ENCODE measurements around the gene ANAPC13. TPM values are rescaled to one million over a fixed set of nuclear protein-coding genes. Genes with fewer than 3 reads are reported as not detected.

The ANAPC13 gene
- polyA plus RNA-seq, 1 donor from 2014 or later: 178 TPM

- Histone ChIP-seq H3K27ac (ENCODE audit: low read length) (no peak overlapping the region), H3F3A (ENCODE audit: insufficient read depth, low read length, poor library complexity, severe bottlenecking) (no peaks in the 10 kb centered on the region), H3K9ac (ENCODE audit: low read length) (no peak overlapping the region), H3K79me2 (replicated peaks; ENCODE audit: insufficient read depth, low read length) (no peaks in the 10 kb centered on the region), H3K9me3 (ENCODE audit: low read length) (no peaks in the 10 kb centered on the region), H3K27me3 (ENCODE audit: insufficient read depth, low read depth, low read length) (no peaks in the 10 kb centered on the region), H2AFZ (ENCODE audit: low read depth, low read length) (no peak overlapping the region), H3K4me2 (ENCODE audit: low read length) (no peak overlapping the region), H3K36me3 (ENCODE audit: insufficient read depth, low read length) (no peaks in the 10 kb centered on the region), H4K20me1 (ENCODE audit: insufficient read depth) (no peaks in the 10 kb centered on the region), H3K4me3 (ENCODE audit: low read length) (no peak overlapping the region), H3K9me2 (ENCODE audit: insufficient read depth, low read length) (no peaks in the 10 kb centered on the region)
- TF ChIP-seq EP300 (conservative IDR thresholded peaks at IDR 0.05; ENCODE audit: poor library complexity, severe bottlenecking) (no peak), POLR2AphosphoS5 (IDR thresholded peaks at IDR 0.05) (no peak), CTCF (IDR thresholded peaks at IDR 0.05; ENCODE audit: poor library complexity, severe bottlenecking) (no peak), TAF1 (IDR thresholded peaks at IDR 0.05; ENCODE audit: low read depth) (no peak), EZH2 (IDR thresholded peaks at IDR 0.05; ENCODE audit: borderline replicate concordance, insufficient read depth, low read length, poor library complexity, severe bottlenecking) (no peak), RAD21 (conservative IDR thresholded peaks at IDR 0.05) (no peak), SMC3 (conservative IDR thresholded peaks at IDR 0.05; ENCODE audit: poor library complexity) (no peak), REST (IDR thresholded peaks at IDR 0.05; ENCODE audit: borderline replicate concordance) (no peak), MXI1 (conservative IDR thresholded peaks at IDR 0.05; ENCODE audit: poor library complexity, severe bottlenecking) (no peak)
These were observed 54.8 kb downstream of the ANAPC13 start for GRCh38 chr3:134430950-134431445.

GRCh38 chr3:134430174-134430573, 55.6 kb downstream of the ANAPC13 start:
- Histone ChIP-seq H3K9me3 (ENCODE audit: low read length) (no peaks in the 10 kb centered on the region), H4K20me1 (ENCODE audit: insufficient read depth) (no peaks in the 10 kb centered on the region), H3K36me3 (ENCODE audit: insufficient read depth, low read length) (no peaks in the 10 kb centered on the region), H3K27ac (ENCODE audit: low read length) (no peak overlapping the region), H3F3A (ENCODE audit: insufficient read depth, low read length, poor library complexity, severe bottlenecking) (no peaks in the 10 kb centered on the region), H2AFZ (ENCODE audit: low read depth, low read length) (no peak overlapping the region), H3K4me2 (ENCODE audit: low read length) (no peak overlapping the region), H3K27me3 (ENCODE audit: insufficient read depth, low read depth, low read length) (no peaks in the 10 kb centered on the region), H3K79me2 (replicated peaks; ENCODE audit: insufficient read depth, low read length) (no peaks in the 10 kb centered on the region), H3K9ac (ENCODE audit: low read length) (no peak overlapping the region), H3K4me3 (ENCODE audit: low read length) (no peak overlapping the region), H3K9me2 (ENCODE audit: insufficient read depth, low read length) (no peaks in the 10 kb centered on the region)
- TF ChIP-seq EP300 (conservative IDR thresholded peaks at IDR 0.05; ENCODE audit: poor library complexity, severe bottlenecking) (no peak), TAF1 (IDR thresholded peaks at IDR 0.05; ENCODE audit: low read depth) (no peak), REST (IDR thresholded peaks at IDR 0.05; ENCODE audit: borderline replicate concordance) (no peak), CTCF (IDR thresholded peaks at IDR 0.05; ENCODE audit: poor library complexity, severe bottlenecking) (no peak), MXI1 (conservative IDR thresholded peaks at IDR 0.05; ENCODE audit: poor library complexity, severe bottlenecking) (no peak), RAD21 (conservative IDR thresholded peaks at IDR 0.05) (no peak), EZH2 (IDR thresholded peaks at IDR 0.05; ENCODE audit: borderline replicate concordance, insufficient read depth, low read length, poor library complexity, severe bottlenecking) (no peak), POLR2AphosphoS5 (IDR thresholded peaks at IDR 0.05) (no peak), SMC3 (conservative IDR thresholded peaks at IDR 0.05; ENCODE audit: poor library complexity) (no peak)

Data from neural cell (in vitro differentiated cells).